Vagina (tissue), 2 donors: ENCODE measurements around the gene IKBKE.

Experiments used
- CTCF ChIP-seq, 3 experiments: fragments of 450-650 bp in 2 of 3; fragments of 200-600 bp in 1 of 3; sonication (generic) in 1 of 3; IDR thresholded peaks; one replicate each; pipeline ENCODE4 v1.5.1; 2017 to 2019; ENCODE audit warnings: antibody characterized with exemption in 3 of 3, mild to moderate bottlenecking in 2 of 3, moderate library complexity in 2 of 3
- POLR2A ChIP-seq, 2 donors: fragments of 450-650 bp; IDR thresholded peaks; one replicate each; pipeline ENCODE4 v1.6.1; 2017; ENCODE audit warnings: antibody characterized with exemption in 2 of 2, mild to moderate bottlenecking in 2 of 2, moderate library complexity in 2 of 2
- POLR2AphosphoS5 ChIP-seq, 2 donors: sonication (generic); formaldehyde crosslinking; IDR thresholded peaks; one replicate each; pipeline ENCODE4 v1.9.0; 2017; ENCODE audit warnings: antibody characterized with exemption in 2 of 2, mild to moderate bottlenecking in 2 of 2, low read depth in 1 of 2; ENCODE audit not compliant: insufficient read depth in 1 of 2

GRCh38 chr1:206447422-206447765 is 22.9 kb upstream of the IKBKE start:
- TF ChIP-seq CTCF (IDR thresholded peaks at IDR 0.05) (no peak), POLR2A (IDR thresholded peaks at IDR 0.05) (no peak), POLR2AphosphoS5 (IDR thresholded peaks at IDR 0.05; ENCODE audit: insufficient read depth in 1 of 2, low read depth in 1 of 2) (no peak)
